PC-3 (cell line): ENCODE measurements around the gene BCL6B.

Experiments used
- EZH2 ChIP-seq: fragments of 300-600 bp; sonication (generic); IDR thresholded peaks from one replicate; pipeline ENCODE4 v1.6.1; 2017; ENCODE audit warnings: antibody characterized with exemption, mild to moderate bottlenecking, low read length; ENCODE audit not compliant: unreplicated experiment
- TF ChIP-seq, protein P1 (sequence below): fragments of 300-600 bp; sonication (generic); conservative IDR thresholded peaks from 2 replicates; pipeline ENCODE4 v1.5.1; 2017; ENCODE audit warnings: antibody characterized with exemption, low read depth, mild to moderate bottlenecking, low read length

DNA sequence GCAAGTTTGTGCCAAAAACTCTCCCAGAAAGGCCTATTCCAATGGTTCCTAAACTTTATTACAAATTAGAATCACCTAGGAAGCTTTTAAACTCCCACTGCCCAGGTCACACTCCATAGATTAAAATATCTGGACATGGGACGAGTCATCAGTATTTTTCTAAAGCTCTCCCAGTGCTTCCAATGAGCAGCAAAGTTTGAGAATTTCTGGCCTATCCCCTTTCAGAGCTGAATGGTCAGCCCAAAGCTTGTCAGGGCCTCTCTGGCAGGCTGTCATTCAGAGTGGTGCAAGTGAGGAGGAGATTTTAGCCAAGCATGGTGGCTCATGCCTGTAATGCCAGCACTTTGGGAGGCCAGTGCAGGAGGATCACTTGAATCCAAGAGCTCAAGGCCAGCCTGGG lies 2.4 kb downstream of the BCL6B start:
- TF ChIP-seq, protein P1, sequence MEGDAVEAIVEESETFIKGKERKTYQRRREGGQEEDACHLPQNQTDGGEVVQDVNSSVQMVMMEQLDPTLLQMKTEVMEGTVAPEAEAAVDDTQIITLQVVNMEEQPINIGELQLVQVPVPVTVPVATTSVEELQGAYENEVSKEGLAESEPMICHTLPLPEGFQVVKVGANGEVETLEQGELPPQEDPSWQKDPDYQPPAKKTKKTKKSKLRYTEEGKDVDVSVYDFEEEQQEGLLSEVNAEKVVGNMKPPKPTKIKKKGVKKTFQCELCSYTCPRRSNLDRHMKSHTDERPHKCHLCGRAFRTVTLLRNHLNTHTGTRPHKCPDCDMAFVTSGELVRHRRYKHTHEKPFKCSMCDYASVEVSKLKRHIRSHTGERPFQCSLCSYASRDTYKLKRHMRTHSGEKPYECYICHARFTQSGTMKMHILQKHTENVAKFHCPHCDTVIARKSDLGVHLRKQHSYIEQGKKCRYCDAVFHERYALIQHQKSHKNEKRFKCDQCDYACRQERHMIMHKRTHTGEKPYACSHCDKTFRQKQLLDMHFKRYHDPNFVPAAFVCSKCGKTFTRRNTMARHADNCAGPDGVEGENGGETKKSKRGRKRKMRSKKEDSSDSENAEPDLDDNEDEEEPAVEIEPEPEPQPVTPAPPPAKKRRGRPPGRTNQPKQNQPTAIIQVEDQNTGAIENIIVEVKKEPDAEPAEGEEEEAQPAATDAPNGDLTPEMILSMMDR: no peak
- TF ChIP-seq EZH2: no peak
